ENCODE data around the gene CELSR3. TPM values are rescaled to one million over a fixed set of nuclear protein-coding genes. Genes with fewer than 3 reads are reported as not detected.

Gene CELSR3
- total RNA-seq, 2 donors from 2014 or later = 20.7 to 30.1 TPM

GRCh38 chr3:48692551-48692950 is 29.9 kb upstream of the CELSR3 start:
- no peaks in the 10 kb centered on the region for H3K9me3 ChIP-seq (ENCODE audit: control insufficient read depth, low read length)
- H3K36me3 ChIP-seq (ENCODE audit: control insufficient read depth, insufficient read depth, low read length) = peaks cover 82% of the 10 kb centered on the region
- Mint-ChIP-seq H3K36me3 (ENCODE audit: low read depth) (peaks cover 71% of the 10 kb centered on the region), H3K4me1 (peaks cover 7% of the 10 kb centered on the region), H3K4me3 (no peak overlapping the region), H3K9me3 (no peaks in the 10 kb centered on the region), H3K27ac (no peak overlapping the region), H3K27me3 (ENCODE audit: insufficient read depth) (no peaks in the 10 kb centered on the region)
- H3K9ac ChIP-seq (ENCODE audit: extremely low read depth, low read length, poor library complexity, severe bottlenecking) = no peak overlapping the region
- TF ChIP-seq CTCF (conservative IDR thresholded peaks at IDR 0.05) = no peak
- H3K27me3 ChIP-seq (ENCODE audit: control insufficient read depth, insufficient read depth, low read length, poor library complexity, severe bottlenecking) = no peaks in the 10 kb centered on the region
- DNase-seq = no peak
- no peaks in the 10 kb centered on the region for H3K4me1 ChIP-seq (ENCODE audit: control insufficient read depth, insufficient read depth, low read length)
- H3K4me3 ChIP-seq (ENCODE audit: low read length) = no peak overlapping the region
- H3K27ac ChIP-seq (ENCODE audit: low read depth, low read length) = no peak overlapping the region

- peaks cover 84% of the 10 kb centered on the region for H3K36me3 ChIP-seq (ENCODE audit: control insufficient read depth, insufficient read depth, low read length)
- H3K36me3 Mint-ChIP-seq (ENCODE audit: low read depth) = peaks cover 69% of the 10 kb centered on the region
- H3K4me3 Mint-ChIP-seq = no peak overlapping the region
Observed at GRCh38 chr3:48690846-48691458, 28.3 kb upstream of the CELSR3 start.

GRCh38 chr3:48689384-48689783 is 26.7 kb upstream of the CELSR3 start:
- 72 to 83% methylated on average over 5 of the region's 5 CpGs for WGBS, 2 experiments (ENCODE audit: insufficient coverage in 1 of 2, insufficient read length in 1 of 2)
- H3K27me3 Mint-ChIP-seq (ENCODE audit: insufficient read depth) = no peaks in the 10 kb centered on the region
- TF ChIP-seq CTCF (conservative IDR thresholded peaks at IDR 0.05) = no peak
- no peak overlapping the region for H3K4me3 ChIP-seq (ENCODE audit: low read length)
- no peak overlapping the region for H3K27ac Mint-ChIP-seq
- H3K36me3 ChIP-seq (ENCODE audit: control insufficient read depth, insufficient read depth, low read length) = peaks cover 73% of the 10 kb centered on the region
- no peak overlapping the region for H3K27ac ChIP-seq (ENCODE audit: low read depth, low read length)
- H3K9ac ChIP-seq (ENCODE audit: extremely low read depth, low read length, poor library complexity, severe bottlenecking) = no peak overlapping the region
- no peaks in the 10 kb centered on the region for H3K9me3 ChIP-seq (ENCODE audit: control insufficient read depth, low read length)
- H3K4me1 Mint-ChIP-seq = peaks cover 9% of the 10 kb centered on the region
- peaks cover 5% of the 10 kb centered on the region for H3K4me1 ChIP-seq (ENCODE audit: control insufficient read depth, insufficient read depth, low read length)
- H3K4me3 Mint-ChIP-seq = no peak overlapping the region
- H3K27me3 ChIP-seq (ENCODE audit: control insufficient read depth, insufficient read depth, low read length, poor library complexity, severe bottlenecking) = no peaks in the 10 kb centered on the region
- H3K9me3 Mint-ChIP-seq = no peaks in the 10 kb centered on the region
- no peak for DNase-seq
- H3K36me3 Mint-ChIP-seq (ENCODE audit: low read depth) = peaks cover 58% of the 10 kb centered on the region

More at GRCh38 chr3:48690846-48691458, 28.3 kb upstream of the CELSR3 start:
- H3K27ac Mint-ChIP-seq = no peak overlapping the region
- DNase-seq = no peak
- Histone ChIP-seq H3K27me3 (ENCODE audit: control insufficient read depth, insufficient read depth, low read length, poor library complexity, severe bottlenecking) (no peaks in the 10 kb centered on the region), H3K9me3 (ENCODE audit: control insufficient read depth, low read length) (no peaks in the 10 kb centered on the region), H3K9ac (ENCODE audit: extremely low read depth, low read length, poor library complexity, severe bottlenecking) (no peak overlapping the region), H3K27ac (ENCODE audit: low read depth, low read length) (no peak overlapping the region), H3K4me1 (ENCODE audit: control insufficient read depth, insufficient read depth, low read length) (no peaks in the 10 kb centered on the region), H3K4me3 (ENCODE audit: low read length) (no peak overlapping the region)
- H3K9me3 Mint-ChIP-seq = no peaks in the 10 kb centered on the region
- TF ChIP-seq CTCF (conservative IDR thresholded peaks at IDR 0.05) = no peak
- H3K4me1 Mint-ChIP-seq = peaks cover 4% of the 10 kb centered on the region
- H3K27me3 Mint-ChIP-seq (ENCODE audit: insufficient read depth) = no peaks in the 10 kb centered on the region
- WGBS, 2 experiments (ENCODE audit: insufficient coverage in 1 of 2, insufficient read length in 1 of 2) = 93 to 94% methylated on average over 2 of the region's 2 CpGs
